HG02759 (cell line): Measurements from ENCODE around the gene ARID1B.

Source experiments
- ATAC-seq: cut with Tn5 transposase; IDR thresholded peaks from one replicate; pipeline ENCODE4 v1.9.1; 2021; ENCODE audit warnings: mild to moderate bottlenecking, moderate library complexity; ENCODE audit not compliant: unreplicated experiment

Gene ARID1B

DNA sequence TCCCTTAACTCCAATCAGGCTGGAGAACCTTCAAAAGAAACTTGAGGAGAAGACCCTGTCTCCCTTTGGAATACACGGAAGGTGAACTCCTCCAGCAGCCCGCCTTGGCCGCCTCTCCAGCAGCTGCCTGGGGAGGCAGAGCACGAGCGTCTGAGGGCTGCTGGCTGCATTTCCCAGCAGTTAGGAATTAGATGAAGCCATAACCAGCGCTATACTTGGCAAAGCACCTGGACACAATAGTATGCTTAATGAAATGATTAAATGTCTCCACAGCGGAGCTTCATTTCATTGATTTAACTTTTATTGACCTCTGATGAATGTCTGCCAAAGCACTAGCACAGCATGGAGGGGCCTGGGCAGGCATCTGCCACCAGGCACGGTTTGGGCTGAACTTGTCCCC lies 472.6 kb downstream of the ARID1B start:
- ATAC-seq = no peak

DNA sequence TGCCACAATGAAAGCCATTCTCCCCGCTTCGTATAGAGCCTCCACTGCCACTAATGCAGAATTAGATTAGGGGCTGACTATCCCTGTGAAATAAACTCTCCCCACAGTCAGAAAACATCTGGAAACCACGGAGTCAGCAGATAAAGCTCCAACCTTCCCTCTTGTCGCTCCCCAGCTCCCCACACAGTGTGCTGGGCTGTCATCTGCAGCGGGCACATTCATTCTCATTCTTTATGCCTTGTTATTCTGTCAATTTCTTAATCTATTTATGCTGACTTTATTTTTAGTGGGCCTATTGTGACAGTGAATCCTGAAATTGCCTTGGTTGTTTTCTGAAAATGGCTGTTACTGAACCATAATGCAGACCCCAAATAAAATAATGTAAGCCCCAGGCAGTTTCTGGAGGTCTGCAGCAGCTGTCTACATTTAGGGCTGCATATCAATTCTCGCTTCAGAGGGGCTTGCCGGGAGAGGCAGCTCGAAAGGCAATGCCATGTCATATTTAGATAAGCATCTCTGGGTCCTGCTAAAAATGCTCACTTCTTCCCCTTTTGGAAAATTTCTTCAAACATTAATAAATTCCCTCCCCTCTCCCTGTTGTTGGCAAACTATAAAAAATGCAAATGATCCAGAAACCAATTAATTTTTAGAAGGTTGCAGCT lies 474.5 kb downstream of the ARID1B start:
- no peak for ATAC-seq

DNA sequence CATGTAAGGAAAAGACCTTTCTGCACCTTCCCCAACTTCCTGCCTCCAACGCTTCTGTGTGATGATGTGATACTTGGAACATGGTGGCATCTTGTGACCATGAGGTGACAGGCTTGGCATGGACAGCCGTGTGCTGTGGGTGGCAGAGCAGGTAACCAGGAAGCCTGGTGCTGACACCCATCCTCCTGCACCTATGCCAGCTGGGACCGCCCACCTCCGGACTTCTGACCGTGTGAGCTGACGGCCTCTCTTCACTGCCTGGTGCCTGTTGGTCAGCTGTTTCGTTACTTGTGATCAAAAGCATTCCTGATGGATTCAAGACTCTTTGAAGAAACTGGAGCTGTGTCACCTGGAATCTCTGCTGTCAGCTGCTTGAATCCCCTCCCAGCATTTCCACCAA lies 475.8 kb downstream of the ARID1B start:
- no peak for ATAC-seq

DNA sequence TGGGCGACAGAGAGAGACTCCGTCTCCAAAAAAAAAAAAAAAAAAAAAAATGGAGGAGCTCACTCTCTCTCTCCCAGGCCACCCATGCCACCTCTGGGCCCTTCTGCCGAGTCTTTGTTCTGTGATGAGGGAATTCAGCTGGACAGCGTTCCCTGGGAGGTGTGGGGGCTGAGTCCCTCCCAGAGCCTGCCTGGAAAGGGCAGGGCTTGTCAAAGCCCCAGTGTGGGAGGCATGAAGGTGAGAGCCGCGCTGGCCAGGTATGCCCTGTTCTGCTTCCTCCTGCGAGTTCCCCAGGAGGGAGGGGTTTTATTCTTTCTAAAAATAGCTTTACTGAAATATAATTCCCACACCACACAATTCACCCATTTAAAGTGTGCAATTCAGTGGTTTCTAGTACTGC lies 476.5 kb downstream of the ARID1B start:
- ATAC-seq = no peak

DNA sequence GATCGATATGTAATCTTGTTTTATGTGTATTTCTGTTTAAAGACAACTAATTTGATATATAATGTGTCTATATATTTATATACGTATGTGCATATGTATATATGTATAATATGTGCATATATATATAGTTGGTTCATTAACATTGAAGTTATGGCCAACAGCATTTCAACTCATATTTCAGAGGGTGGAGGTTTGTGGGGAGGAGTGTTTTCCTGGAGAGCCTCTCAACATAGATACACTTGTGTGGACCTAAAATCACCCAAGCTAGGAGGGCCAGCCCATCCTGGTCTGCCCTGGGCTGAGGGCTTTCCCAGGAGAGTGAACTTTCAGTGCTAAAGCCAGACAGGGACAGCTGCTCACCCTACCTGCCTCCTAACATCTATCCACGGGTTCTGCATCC lies 477.4 kb downstream of the ARID1B start:
- no peak for ATAC-seq

DNA sequence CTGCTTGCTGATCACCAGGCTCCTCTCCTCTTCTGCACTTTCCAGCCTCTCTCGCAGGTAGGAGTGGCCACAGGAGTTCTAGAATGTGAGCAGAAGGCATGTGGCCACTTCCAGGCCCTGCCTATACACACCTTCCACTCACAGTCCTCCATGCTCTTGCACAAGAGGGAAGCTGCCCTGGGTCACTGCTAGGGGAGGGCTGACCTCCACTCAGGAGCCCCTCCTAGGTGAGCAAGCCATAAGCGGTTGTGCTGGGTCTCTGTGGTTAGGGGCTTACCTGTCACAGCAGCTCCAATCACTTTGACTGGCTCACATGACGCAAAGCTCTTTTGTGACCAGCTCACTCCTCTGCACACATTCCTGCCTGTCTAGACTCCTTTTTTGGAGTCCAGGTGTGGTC lies 477.9 kb downstream of the ARID1B start:
- ATAC-seq = no peak

DNA sequence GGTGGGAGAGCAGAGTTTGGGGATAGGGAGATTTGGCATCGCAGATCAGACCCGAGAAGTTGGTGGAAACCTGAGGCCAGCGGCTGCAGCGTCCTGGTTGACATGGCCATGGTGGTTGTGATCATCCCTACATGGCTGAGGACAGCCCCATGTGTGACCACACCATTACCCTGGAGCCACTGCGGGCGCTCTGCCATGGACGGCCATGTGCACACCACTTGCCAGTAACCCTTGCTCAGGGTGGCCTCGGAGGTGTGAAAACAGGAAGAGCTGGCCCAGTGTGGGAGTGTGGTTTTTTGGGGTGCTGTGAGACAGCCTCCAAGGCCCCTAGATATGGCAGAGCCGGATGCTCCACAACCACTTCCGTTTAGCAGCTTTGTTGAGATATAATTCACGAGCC lies 481.7 kb downstream of the ARID1B start:
- no peak for ATAC-seq

DNA sequence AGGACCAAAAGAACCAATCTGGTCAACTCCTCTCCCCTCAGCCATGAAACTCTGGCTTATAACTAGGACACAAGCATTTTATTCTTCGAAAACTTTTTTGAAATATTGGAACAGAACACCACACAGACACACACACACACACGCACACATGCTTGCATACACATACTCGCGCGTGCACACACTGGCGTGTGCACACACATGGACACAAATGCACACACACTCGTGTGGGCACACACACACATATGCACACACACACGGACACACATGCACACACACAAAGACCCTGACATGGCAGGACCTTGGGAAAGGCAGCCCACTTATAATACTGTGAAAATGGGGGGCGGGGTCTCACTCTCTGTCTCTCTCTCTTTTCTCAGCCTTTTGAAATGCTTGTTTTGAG lies 482.3 kb downstream of the ARID1B start:
- no peak for ATAC-seq
